HEK293 (cell line): Measurements from ENCODE around the gene SELENOI.
A peak's percentile ranks its signal among the peaks of the same experiment; 100 is the strongest.
"Not testable (repeated sequence)": the region's sequence is repeated elsewhere in the genome, so short reads cannot be mapped to it uniquely, and the experiment has no call there.

Experiments
- CTCF ChIA-PET: fragments of 350-600 bp; formaldehyde crosslinking; extraction: SDS; loops from one replicate; lab custom pipeline; 2021; ENCODE audit warnings: antibody characterized with exemption; lab: Yijun Ruan, JAX
- POLR2A ChIA-PET: fragments of 300-600 bp; formaldehyde crosslinking; extraction: SDS; loops from one replicate; lab custom pipeline; 2020; ENCODE audit warnings: antibody characterized with exemption, inconsistent platforms; lab: Yijun Ruan, JAX
- H3K27ac ChIP-seq: fragments of 200-500 bp; sonication (Bioruptor generic); 2 replicates; pipeline ENCODE4 v1.5.1; 2014; ENCODE audit warnings: low read depth, low read length, control low read depth, inconsistent platforms; ENCODE audit errors: extremely low read depth
- H3K36me3 ChIP-seq, 2 experiments: fragments of 200-500 bp in 1 of 2; sonication (Bioruptor generic) in 1 of 2; 1 replicate in 1 of 2; 2 replicates in 1 of 2; pipeline ENCODE4 v1.5.1; 2014 to 2017; ENCODE audit warnings: inconsistent platforms in 2 of 2, low read length in 2 of 2; ENCODE audit not compliant: control insufficient read depth in 2 of 2, insufficient read depth in 1 of 2
- H3K4me1 ChIP-seq: fragments of 200-500 bp; sonication (Bioruptor generic); 2 replicates; pipeline ENCODE4 v1.5.1; 2014; ENCODE audit warnings: mild to moderate bottlenecking, low read length, inconsistent platforms; ENCODE audit not compliant: control insufficient read depth, insufficient read depth
- H3K4me3 ChIP-seq: 2 replicates; pipeline ENCODE4 v1.5.1; 2011; ENCODE audit warnings: low read depth, mild to moderate bottlenecking, control low read depth, low read length, moderate library complexity
- H3K9me3 ChIP-seq: fragments of 200-500 bp; sonication (Bioruptor generic); 2 replicates; pipeline ENCODE4 v1.5.1; 2014; ENCODE audit warnings: low read depth, low read length, inconsistent platforms; ENCODE audit not compliant: control insufficient read depth, insufficient read depth
- BCL11B ChIP-seq: fragments of 450-650 bp; formaldehyde crosslinking; IDR thresholded peaks from 2 replicates; pipeline ENCODE4 v1.5.1; 2016; ENCODE audit warnings: low read depth, missing biosample characterization, missing genetic modification characterization
- FEZF1 ChIP-seq: fragments of 450-650 bp; formaldehyde crosslinking; IDR thresholded peaks from 2 replicates; pipeline ENCODE4 v1.5.1; 2016; ENCODE audit warnings: missing biosample characterization, missing genetic modification characterization
- GFI1B ChIP-seq: fragments of 450-650 bp; formaldehyde crosslinking; IDR thresholded peaks from 2 replicates; pipeline ENCODE4 v1.5.1; 2016; ENCODE audit warnings: missing biosample characterization, missing genetic modification characterization
- KLF10 ChIP-seq: fragments of 450-650 bp; IDR thresholded peaks from 2 replicates; pipeline ENCODE4 v1.5.1; 2018; ENCODE audit warnings: missing biosample characterization, mild to moderate bottlenecking, missing genetic modification characterization
- PRDM2 ChIP-seq: fragments of 450-650 bp; formaldehyde crosslinking; IDR thresholded peaks from 2 replicates; pipeline ENCODE4 v1.5.1; 2016; ENCODE audit warnings: missing biosample characterization, missing genetic modification characterization, borderline replicate concordance
- YY1 ChIP-seq: fragments of 450-650 bp; formaldehyde crosslinking; IDR thresholded peaks from 2 replicates; pipeline ENCODE4 v1.5.1; 2018; ENCODE audit warnings: missing biosample characterization, missing genetic modification characterization
- ZFP3 ChIP-seq: fragments of 450-650 bp; formaldehyde crosslinking; IDR thresholded peaks from 2 replicates; pipeline ENCODE4 v1.5.1; 2016; ENCODE audit warnings: low read depth, missing biosample characterization, missing genetic modification characterization
- ZFP41 ChIP-seq: fragments of 450-650 bp; formaldehyde crosslinking; IDR thresholded peaks from 2 replicates; pipeline ENCODE4 v1.5.1; 2016; ENCODE audit warnings: missing biosample characterization, missing genetic modification characterization, borderline replicate concordance
- ZNF133 ChIP-seq: fragments of 450-650 bp; formaldehyde crosslinking; IDR thresholded peaks from 2 replicates; pipeline ENCODE4 v1.5.1; 2016; ENCODE audit warnings: missing biosample characterization, missing genetic modification characterization
- ZNF146 ChIP-seq: fragments of 450-650 bp; formaldehyde crosslinking; IDR thresholded peaks from 2 replicates; pipeline ENCODE4 v1.5.1; 2016; ENCODE audit warnings: missing biosample characterization, missing genetic modification characterization
- ZNF211 ChIP-seq: fragments of 450-650 bp; formaldehyde crosslinking; IDR thresholded peaks from 2 replicates; pipeline ENCODE4 v1.5.1; 2016; ENCODE audit warnings: low read depth, missing biosample characterization, missing genetic modification characterization
- ZNF837 ChIP-seq: fragments of 450-650 bp; formaldehyde crosslinking; IDR thresholded peaks from 2 replicates; pipeline ENCODE4 v1.5.1; 2016; ENCODE audit warnings: missing biosample characterization, missing genetic modification characterization
- TF ChIP-seq, protein P1 (sequence below): fragments of 450-650 bp; formaldehyde crosslinking; conservative IDR thresholded peaks from 2 replicates; pipeline ENCODE4 v1.5.1; 2016; ENCODE audit warnings: low read depth, missing biosample characterization, missing genetic modification characterization

SELENOI gene

DNA sequence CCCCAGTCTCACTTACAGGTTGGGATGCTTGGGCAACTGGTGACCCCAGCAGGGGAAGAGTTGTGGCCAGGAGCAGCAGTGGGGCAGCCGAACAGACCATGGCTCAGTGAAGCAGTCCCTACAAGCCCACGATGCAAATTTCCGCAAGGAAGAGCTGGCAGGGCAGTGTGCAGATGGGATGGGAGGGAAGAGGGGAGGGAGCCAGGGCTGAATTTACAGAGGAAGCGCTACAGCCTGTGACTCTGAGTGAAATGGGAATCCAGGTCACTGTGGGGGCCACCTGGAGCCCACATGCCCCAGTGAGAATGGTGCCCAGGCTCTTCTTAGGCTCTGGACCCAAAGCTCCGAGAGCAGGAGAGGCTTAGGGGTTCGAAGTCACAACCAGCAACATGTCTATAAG lies 27.0 kb upstream of the SELENOI start:
- Histone ChIP-seq H3K4me3 (no peak overlapping the region), H3K4me1 (no peaks in the 10 kb centered on the region), H3K9me3 (no peaks in the 10 kb centered on the region), H3K27ac (no peak overlapping the region), H3K36me3 (no peaks in the 10 kb centered on the region)
- ChIA-PET CTCF (interaction anchor here (1.0 to 2.5 kb wide), 2 partner anchors 11 to 13 kb away, joined by 3 to 6 read pairs; no protein-coding TSS in a partner anchor), POLR2A (interaction anchor here (0.6 kb wide), 1 partner anchor 15 kb away, joined by 3 read pairs; no protein-coding TSS in a partner anchor)
- no peak for TF ChIP-seq FEZF1
- TF ChIP-seq ZFP3 (tag by site-specific recombination), result no peak
- no peak for TF ChIP-seq BCL11B (tag by site-specific recombination)
- no peak for TF ChIP-seq ZNF837 (tag by site-specific recombination)
- no peak for TF ChIP-seq ZNF133 (tag by site-specific recombination)
- TF ChIP-seq KLF10 (tag by site-specific recombination), result no peak
- TF ChIP-seq YY1 (tag by site-specific recombination), result no peak
- no peak for TF ChIP-seq PRDM2
- TF ChIP-seq GFI1B (tag by site-specific recombination), result no peak
- TF ChIP-seq ZFP41, result no peak
- TF ChIP-seq ZNF211 (tag by site-specific recombination), result no peak
- TF ChIP-seq, protein P1, sequence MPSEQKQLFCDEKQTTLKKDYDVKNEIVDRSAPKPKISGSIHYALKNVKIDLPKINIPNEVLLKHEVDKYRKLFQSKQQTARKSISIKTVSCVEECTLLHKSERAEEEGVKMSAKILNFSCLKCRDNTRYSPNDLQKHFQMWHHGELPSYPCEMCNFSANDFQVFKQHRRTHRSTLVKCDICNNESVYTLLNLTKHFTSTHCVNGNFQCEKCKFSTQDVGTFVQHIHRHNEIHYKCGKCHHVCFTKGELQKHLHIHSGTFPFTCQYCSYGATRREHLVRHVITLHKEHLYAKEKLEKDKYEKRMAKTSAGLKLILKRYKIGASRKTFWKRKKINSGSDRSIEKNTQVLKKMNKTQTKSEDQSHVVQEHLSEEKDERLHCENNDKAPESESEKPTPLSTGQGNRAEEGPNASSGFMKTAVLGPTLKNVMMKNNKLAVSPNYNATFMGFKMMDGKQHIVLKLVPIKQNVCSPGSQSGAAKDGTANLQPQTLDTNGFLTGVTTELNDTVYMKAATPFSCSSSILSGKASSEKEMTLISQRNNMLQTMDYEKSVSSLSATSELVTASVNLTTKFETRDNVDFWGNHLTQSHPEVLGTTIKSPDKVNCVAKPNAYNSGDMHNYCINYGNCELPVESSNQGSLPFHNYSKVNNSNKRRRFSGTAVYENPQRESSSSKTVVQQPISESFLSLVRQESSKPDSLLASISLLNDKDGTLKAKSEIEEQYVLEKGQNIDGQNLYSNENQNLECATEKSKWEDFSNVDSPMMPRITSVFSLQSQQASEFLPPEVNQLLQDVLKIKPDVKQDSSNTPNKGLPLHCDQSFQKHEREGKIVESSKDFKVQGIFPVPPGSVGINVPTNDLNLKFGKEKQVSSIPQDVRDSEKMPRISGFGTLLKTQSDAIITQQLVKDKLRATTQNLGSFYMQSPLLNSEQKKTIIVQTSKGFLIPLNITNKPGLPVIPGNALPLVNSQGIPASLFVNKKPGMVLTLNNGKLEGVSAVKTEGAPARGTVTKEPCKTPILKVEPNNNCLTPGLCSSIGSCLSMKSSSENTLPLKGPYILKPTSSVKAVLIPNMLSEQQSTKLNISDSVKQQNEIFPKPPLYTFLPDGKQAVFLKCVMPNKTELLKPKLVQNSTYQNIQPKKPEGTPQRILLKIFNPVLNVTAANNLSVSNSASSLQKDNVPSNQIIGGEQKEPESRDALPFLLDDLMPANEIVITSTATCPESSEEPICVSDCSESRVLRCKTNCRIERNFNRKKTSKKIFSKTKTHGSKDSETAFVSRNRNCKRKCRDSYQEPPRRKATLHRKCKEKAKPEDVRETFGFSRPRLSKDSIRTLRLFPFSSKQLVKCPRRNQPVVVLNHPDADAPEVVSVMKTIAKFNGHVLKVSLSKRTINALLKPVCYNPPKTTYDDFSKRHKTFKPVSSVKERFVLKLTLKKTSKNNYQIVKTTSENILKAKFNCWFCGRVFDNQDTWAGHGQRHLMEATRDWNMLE (tag by site-specific recombination), result no peak

GRCh38 chr2:26324479-26324878 lies 21.5 kb upstream of the SELENOI start:
- H3K36me3 ChIP-seq, H3K4me1 ChIP-seq, H3K4me3 ChIP-seq, H3K9me3 ChIP-seq, POLR2A ChIA-PET, H3K27ac ChIP-seq: not testable (repeated sequence)
- CTCF ChIA-PET, result interaction anchor here (0.6 kb wide), 1 partner anchor 79 kb away, joined by 4 read pairs; the partner anchor contains the start of gene HADHB
- TF ChIP-seq ZNF146, result peak; percentile 59; the same call in 1 of the 2 replicates
